Daoy (cell line): ENCODE data around the gene DCBLD1. TPM values are rescaled to one million over a fixed set of nuclear protein-coding genes. Genes with fewer than 3 reads are reported as not detected.
"Not testable (repeated sequence)": the region's sequence is repeated elsewhere in the genome, so short reads cannot be mapped to it uniquely, and the experiment has no call there.

Experiments
- DNase-seq: peaks from one replicate; pipeline ENCODE4 v3.0.0-alpha.2; 2015; ENCODE audit warnings: low read depth
- total RNA-seq: library from RNA; depleted of rRNA; stranded (reverse); fragments of >200 nt; shearing (Covaris generic); gene quantifications from 2 replicates; pipeline ENCODE4 v1.2.3, GENCODE V29; 2014

DCBLD1 gene
- total RNA-seq, 1 experiment from 2014 or later = 21.0 TPM

DNA sequence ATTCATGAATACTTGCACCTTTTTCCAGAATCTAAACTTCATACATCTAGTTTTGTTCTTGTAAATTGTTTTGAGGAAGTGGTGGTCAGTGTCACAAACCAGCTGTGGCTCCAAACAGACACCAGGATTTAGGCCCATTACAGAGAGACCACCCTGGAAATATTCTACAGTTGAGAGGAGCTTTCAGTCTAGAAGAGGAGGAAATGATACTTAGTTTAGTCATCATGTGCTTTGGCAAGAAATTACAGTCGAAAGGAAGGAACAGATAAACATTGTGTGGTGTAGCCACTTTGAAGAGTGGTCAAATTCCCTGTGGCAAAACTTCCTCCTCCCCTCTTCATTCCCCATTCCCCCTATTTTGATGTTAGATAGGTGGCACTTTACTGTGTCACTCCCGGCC, 15.7 kb downstream of the DCBLD1 start:
- DNase-seq = peak; percentile 79

DNA sequence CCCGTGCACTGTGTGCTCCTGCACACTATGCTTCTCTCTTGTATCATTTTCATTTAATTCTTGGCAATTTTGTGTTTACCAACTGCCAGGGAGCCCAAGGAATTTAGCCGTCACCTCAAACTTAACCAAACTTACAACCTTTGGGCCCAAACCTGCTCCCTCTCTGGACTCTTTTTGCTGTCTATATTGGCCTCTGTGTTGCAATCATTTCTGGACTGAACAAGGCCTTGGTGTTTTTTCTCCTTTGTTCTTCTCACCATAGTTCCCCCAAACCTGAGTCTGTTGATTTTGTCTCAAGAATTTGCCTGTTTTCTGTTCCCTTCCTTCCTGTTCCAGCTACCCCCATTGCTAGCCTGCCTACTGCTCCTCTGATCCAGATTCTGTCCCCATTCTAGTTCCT, 19.2 kb downstream of the DCBLD1 start:
- DNase-seq = no peak

DNA sequence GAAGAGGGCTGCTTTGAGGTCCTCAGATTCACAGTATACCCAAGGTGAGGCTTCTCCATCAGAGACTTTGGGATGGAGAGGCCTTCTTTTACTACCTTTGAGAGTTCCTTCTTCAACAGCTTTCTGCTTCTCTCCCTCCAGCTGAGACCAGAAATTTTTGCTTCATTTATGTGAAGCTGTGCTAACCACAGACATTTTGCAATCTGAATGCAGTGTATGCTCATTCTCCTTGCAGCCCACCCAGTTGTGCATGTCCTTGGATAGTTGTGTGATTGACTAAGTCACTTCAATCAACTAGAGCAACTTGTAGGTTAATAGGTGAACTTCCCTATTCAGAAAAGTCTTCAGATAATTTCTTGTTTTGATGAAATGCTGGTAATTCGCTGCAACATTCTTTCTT, 20.1 kb downstream of the DCBLD1 start:
- no peak for DNase-seq

DNA sequence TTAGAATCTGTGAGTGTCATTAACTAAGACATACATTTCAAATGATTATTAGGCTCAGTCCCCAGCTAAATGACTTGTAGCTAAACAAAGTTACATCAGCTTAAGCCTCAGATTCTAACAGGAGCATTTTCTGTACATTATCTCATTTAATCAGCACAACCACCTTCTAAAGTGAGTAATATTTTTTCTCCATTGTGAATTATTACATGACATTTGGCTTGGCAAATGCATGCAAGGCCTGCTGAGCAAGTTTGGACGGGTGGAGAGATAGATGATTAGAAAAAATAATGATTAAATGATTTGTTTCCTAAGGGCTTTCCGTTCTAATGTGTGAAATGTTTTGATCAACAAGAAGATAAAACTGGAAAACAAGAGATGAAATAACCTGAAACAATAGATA, 20.7 kb downstream of the DCBLD1 start:
- DNase-seq = no peak

DNA sequence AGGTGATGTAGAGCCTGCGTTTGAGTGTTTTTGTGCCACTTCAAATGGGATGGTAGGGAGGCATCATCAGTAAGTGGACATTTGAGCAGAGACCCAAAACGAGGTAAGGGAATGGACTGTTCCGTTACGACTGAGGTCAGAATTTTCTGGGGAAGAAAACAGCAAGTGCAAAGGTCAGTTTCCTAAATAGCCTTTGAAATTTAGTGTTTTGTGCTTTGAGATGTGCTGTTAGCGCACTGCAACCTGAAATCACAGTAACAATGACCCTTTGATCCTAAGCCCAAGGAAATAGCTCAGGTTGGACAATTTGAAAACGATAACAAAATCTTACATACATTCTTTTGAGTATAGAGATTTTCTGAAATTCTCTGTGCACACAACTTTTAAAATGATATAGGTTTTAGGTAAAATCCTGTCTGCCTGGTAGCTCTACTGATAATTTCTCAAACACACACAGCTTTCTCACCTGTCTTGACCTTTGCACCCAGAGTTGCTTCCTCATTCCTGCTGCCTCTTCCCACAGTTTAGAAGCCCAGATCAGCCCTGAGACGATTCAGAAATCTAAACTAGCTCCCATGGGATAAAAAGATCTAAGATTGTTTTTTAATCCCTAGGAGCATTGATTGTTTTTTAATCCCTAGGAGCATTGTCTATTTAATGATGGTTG, 22.1 kb downstream of the DCBLD1 start:
- no peak for DNase-seq

DNA sequence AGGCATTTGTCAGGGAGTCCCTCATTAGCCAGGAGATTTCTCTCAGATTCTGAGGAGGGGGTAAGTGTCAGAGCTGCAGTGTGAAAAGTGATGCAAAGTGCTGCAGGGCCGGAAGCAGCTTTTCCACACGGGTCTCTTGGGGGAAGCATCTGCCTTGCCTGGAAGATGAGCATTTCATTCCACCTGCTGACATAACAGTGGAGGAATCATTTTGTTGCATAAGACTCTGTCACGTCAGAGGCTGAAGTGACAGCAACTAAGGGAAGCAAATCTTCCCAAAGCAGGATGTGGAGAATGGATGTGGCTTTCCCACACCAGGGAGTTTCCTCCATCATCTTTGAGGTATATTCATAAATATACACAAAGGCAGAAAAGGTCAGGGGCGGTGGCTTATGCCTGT, 22.8 kb downstream of the DCBLD1 start:
- DNase-seq = no peak

DNA sequence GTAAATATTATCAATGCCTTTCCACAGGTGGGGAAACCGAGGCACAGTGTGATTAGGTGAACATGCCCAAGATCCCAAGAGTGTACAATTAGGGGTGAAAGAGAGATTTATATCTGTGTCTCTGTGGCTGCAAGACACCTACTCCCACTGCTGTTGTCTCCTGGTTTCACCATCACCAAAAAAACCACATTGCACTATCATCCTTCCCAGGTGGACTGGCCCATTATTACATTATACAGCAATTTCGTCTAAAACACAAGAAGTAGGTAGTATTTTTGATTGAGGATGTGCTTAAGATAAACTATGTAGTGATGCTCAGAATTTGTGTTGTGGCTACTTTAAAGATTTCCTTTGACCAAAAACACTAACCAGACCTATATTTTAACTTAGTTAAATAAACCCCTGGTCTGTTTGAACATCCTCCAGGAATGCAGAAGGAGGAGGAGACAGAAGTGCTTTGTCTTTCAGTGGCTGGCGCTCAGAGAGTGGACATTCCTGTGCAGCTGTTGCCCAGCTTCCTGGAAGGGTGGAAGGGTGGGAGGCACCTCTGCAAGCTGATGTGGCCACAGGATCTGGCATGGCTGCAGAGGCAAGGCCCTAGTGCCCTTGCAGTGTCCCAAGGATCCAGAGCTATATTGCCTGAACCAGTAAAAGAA, 23.8 kb downstream of the DCBLD1 start:
- no peak for DNase-seq

DNA sequence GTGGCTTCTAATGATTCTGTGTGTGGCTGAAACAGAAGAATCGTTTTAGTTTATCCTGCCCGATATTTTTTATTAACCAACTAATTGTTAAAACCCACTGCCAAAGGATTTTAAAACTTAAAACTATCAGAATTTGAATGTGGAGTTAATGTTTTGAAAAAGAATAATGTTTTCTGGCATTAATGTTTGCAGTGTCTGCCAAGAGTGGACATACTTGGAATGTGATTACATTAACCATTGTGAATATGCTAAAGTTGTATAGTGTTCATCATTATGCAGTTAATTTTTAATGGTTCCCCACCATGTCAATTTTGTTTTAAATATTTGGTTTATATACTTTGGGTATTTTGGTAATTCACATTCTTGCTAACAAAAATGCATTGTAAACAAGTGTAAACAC, 24.4 kb downstream of the DCBLD1 start:
- DNase-seq = no peak

DNA sequence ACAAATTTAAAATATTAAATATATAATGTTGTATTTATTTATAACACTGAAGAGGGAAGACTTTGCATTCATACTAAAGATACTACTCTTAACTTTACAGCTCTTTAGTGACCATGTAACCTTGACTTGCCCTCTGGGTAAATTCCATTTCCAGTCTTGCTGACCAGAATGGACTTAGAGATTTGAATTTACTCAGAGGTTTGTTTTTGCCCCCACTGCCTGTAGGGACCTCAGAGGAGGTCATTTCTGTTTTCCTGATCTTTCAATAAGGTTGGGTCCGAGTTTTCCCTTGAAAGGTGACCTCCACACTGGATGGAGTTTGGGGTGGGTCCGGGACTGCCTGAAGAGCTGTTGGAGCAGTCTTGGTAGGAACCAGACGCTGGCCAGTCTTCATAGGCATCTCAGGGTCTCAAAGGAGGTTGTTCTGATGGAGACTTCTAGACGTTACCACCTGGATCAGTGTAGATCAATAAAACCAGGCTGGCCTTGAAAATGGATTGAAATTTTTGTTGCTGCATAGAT, 26.0 kb downstream of the DCBLD1 start:
- no peak for DNase-seq

DNA sequence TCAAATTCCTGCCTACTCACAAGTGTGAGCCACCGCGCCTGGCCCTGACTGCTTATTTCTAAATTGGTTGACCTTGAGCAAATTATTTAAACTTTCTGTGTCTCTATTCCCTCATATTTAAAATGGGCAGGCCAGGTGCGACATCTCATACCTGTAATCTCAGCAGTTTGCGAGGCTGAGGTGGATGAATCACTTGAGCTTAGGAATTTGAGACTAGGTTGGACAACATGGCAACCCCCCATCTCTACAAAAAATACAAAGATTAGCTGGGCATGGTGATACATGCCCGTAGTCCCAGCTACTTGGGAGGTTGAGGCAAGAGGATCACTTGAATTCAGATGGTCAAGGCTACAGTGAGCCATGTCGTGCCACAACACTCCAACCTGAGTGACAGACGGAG, 26.5 kb downstream of the DCBLD1 start:
- DNase-seq = no peak

DNA sequence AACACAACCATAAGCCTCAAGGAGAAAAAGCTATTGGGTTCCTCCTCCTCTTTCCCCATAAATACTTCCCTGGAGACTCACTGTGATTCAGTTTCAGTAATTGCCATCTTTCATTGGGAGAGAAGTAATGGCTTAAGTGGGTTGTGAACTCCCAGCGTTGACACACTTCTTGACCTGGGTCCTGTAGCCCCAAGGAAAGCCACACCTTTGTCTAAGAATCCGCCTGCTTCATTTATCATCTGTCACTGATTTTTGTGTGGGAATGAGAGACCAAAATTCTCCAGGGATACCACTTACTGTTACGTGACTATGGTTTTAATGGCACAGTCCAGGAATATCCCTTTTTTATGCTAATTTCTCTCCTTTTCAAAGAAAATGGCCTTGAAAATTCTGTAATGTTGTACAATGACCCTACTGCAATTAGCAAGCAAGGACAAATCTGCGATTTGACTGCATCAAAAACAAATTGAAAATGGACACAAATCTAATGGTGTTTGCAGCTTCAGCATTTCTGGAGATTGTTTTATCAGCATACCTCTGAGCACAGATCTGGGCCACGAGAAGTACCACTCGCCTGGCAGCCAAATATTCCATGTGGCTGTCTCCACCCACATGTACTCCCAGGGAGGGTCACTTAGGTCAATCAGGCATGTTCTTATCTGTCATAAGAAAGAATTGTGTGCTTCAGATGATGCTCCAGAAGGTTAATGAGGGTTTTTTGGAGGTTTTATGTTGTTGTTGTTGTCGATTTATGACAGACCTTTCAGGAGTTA, 29.8 kb downstream of the DCBLD1 start:
- DNase-seq = peak; percentile 42

DNA sequence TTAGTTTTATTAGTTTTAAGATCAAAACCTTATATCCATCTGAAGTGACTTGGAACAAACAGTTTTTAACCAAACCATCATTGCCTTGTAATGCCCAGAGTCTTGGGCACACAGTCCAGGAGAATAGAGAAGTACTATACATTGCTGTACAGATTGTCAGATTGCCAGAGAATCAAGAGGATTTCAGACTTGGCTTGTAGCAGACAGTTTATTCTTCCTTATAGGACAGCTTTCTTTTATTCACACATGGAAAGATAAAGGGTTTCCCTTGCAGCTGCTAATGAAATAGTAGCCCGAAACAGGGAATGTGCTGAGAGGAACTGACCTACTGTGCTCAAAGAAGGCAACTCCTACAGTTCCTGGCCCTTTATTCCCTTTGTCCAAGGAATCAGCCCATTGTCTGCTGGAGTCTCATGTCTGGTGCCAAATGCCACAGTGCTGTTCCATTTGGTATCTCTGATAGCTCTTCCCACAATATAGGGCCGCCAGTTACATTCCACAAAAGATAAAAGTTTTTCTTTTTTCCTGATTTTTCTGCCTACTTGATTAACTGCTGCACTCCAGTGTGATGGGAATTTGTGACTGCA, 30.6 kb downstream of the DCBLD1 start:
- DNase-seq = no peak

DNA sequence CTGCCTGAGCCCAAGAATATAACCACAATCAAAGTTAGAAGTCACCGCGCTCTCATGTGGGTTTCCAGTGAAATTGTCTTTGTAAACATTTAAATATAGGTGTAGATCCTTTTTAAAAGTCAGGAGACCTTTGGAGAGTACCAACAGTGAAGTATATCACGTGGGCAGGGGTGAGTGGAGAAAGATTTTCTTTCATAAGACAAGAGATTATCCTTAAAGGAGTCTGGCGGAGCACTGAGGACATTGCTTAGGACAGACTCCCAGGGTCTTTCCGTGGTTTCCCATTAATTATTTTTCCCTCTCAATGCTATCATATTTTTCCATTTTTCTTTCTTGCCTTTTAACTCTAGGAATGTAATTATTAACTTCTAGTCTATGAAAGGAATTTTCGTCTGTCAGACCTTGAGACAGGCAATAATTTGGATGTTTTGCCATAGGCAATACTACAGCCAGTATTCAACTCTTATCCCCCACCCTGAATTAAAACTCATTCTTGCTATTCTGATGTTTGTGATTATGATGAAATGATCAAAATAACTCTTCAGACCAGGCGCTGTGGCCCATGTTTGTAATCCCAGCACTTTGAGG, 31.4 kb downstream of the DCBLD1 start:
- no peak for DNase-seq

DNA sequence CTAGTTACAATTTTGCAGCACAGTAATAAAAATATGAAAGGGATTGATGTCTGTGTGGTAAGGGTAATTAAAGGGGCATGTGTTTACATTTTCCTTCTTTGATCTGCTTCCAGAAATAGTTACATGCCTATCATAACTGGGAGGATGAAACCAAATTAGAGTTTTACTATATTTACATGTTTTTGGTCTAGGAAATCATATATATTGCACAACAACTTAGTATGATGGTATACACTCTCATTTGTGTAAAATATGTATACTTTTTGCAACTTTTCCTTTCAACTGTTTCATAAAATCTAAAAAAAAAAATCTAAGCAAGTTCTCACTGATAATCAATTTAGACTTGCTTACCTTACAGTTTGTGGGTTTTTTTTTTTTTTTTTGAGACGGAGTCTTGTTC, 32.2 kb downstream of the DCBLD1 start:
- DNase-seq = no peak

DNA sequence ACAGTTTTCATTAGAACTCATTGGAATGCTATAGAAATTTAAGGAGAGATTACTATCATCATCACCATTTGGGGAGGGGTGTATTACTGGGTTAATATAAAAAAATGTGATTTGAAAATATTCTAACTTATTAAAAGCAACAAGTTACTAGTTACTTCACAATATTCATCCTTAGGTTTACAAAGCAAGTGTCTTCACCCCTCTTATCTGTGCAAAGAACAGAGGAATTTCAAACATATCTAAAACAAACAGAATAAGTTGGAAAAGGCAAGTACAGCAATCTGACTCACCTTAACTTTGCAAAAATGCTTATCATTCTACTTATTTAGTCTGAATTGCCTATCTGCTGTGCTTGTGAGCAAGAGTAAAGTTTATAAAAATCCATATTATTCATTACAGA, 32.9 kb downstream of the DCBLD1 start:
- DNase-seq = no peak

DNA sequence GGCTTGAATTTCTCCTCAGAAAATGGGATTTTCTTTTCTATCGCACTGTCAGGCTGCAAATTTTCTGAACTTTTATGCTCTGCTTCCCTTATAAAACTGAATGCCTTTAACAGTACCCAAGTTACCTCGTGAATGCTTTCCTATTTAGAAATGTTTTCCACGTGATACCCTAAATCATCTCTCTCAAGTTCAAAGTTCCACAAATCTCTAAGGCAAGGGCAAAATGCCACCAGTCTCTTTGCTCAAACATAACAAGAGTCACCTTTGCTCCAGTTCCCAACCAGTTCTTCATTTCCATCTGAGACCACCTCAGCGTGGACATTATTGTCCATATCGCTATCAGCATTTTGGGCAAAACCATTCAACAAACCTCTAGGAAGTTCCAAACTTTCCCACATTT, 35.5 kb downstream of the DCBLD1 start:
- not testable (repeated sequence) for DNase-seq

DNA sequence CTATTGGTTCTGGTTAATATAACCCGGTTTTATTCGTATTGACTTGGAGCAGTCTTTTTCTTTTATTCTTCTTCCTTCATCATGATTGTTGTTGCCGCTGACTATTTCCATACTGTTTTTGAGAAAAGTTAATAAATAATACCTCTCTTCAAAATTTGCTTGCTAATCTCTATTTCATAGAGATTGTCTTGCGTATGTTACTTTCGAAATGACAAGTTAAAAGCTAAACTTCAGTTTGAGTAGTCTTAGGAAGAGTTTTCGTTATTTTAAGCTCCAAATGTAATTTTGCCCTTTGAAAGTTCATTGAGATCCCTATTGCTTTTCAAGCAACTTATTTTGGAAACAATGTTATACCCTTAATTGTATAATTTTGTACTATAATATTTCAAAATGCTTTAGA, 36.4 kb downstream of the DCBLD1 start:
- no peak for DNase-seq

DNA sequence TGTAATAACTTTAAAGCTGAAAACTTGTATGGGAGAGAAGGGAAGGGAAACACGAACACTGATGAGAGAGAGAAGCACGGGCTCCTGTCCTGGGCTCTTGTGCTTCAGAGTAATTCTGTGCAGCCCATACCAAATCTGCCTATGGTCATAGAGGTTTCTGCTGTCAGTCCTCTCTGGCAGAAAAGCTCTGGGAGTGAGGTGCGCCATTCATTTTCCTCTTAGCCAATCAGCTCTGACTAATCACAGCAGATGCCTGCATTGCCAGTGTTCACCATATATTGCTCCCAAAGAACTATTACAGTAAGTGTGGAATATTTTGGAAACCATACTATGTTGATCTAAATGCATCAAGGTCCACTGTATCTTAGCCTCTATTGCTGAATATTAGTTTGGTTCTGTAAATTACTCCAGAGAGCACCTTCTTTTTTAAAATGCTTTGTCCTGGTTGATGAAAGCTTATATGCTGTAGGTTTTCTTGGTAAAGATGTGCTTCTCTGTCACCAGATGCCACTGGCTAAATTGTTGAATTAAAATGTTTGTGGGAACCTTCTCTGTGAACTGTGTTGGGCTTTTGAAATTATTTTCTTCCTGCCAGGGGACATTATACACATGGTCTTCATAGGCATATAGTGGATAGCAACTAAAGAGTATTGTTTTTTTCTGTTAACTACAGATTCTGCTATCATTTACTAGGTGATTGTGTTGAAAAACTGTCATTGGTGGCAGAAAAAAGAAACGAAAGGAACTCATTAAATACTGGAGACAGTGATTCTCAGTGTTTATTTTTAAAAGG, 38.3 kb downstream of the DCBLD1 start:
- DNase-seq = no peak

DNA sequence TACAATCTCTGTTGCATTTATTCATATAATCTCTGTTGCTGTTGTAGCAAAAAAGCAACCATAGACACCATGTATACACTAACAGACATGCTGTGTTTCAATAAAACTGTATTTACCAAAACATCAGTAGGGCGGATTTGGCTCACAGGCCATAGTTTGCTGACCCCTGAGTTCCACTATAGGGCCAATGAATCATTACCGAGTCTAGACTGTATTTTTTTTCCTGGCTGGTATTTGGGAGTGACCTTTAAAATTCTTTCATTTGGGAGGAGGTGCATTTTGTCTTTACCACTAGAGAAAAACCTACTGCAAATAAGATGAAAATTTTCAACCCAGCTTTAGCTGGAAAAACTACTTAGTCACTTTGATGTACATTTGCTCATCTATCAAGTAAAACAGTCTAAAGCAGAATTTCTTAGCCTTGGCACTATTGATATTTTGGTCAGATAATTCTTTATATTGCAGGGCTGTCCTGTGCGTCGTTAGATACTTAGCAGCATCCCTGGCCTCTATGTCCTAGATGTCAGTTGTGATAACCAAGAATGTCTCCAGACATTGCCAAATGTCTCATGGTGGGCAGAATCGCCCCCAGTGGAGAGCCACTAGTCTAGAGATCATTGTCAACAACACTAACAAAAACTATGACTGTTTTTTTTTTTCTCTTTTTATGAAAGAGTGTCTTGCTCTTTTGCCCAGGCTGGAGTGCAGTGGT, 39.5 kb downstream of the DCBLD1 start:
- no peak for DNase-seq

DNA sequence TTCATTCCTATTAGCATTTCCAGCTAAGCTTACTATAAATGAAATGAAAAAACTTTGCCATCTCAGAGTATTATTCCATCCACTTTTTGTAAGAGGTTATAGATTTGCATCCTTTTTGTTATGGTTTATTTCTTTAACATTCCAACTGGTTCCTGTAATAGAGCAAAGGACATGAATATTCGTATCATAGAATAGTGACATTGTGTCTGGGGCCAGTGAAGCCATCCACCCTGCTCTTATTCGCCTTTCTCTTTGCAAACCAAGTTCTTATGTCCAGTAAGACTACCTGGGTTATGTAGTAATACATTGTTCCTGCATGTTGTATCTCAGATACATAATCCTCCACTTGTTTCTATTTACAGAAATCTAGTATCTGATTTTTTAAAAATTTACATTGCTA, 43.1 kb downstream of the DCBLD1 start:
- DNase-seq = no peak
